Ovary (tissue), 9 donors: ENCODE data around the gene NCAPH2. TPM values are rescaled to one million over a fixed set of nuclear protein-coding genes. Genes with fewer than 3 reads are reported as not detected.
A peak's percentile ranks its signal among the peaks of the same experiment; 100 is the strongest.

Experiments
- DNase-seq, 5 donors: peaks; one replicate each; pipeline ENCODE4 v3.0.0-alpha.2; 2019 to 2020
- H3K27ac ChIP-seq, 2 donors: fragments of 200-600 bp; one replicate each; pipeline versions ENCODE4 v1.5.1 to v1.8.0; 2019 to 2022
- H3K27me3 ChIP-seq: fragments of 200-600 bp; one replicate; pipeline ENCODE4 v1.8.0; 2022
- H3K36me3 ChIP-seq: fragments of 200-600 bp; sonication (generic); one replicate; pipeline ENCODE4 v1.5.1; 2019
- H3K4me1 ChIP-seq: one replicate; pipeline ENCODE4 v1.8.1; 2013; ENCODE audit warnings: mild to moderate bottlenecking, moderate library complexity; ENCODE audit not compliant: insufficient read depth
- H3K4me3 ChIP-seq: fragments of 200-600 bp; sonication (generic); one replicate; pipeline ENCODE4 v1.5.1; 2017
- H3K9me3 ChIP-seq, 2 donors: fragments of 200-600 bp in 1 of 2; sonication (generic) in 1 of 2; one replicate each; pipeline versions ENCODE4 v1.5.1 to v1.8.1; 2013 to 2019; ENCODE audit warnings: mild to moderate bottlenecking in 1 of 2, moderate library complexity in 1 of 2
- EP300 ChIP-seq: sonication (generic); formaldehyde crosslinking; IDR thresholded peaks from one replicate; pipeline ENCODE4 v1.6.1; 2017; ENCODE audit warnings: antibody characterized with exemption
- POLR2A ChIP-seq: fragments of 450-650 bp; IDR thresholded peaks from one replicate; pipeline ENCODE4 v1.6.1; 2017; ENCODE audit warnings: antibody characterized with exemption, mild to moderate bottlenecking, moderate library complexity
- WGBS, 3 donors: extraction: QIAGEN DNeasy Blood & Tissue Kit in 1 of 3; methylation state at CpG; one replicate each; pipeline versions ENCODE4 v1.1.5 to v1.1.7; 2013 to 2017; 5-methylcytosine and 5-hydroxymethylcytosine counted together
- intact Hi-C, 4 donors: fragments of 100-400 bp; cut with DNase I; formaldehyde crosslinking; loops; one replicate each; pipeline versions ENCODE4 v1.11.0 to v1.15.1; 2022 to 2023
- polyA plus RNA-seq, 2 donors: library from polyadenylated mRNA; stranded (reverse); fragments of 200-250 nt in 1 of 2; fragments of 350-450 nt in 1 of 2; fragmentation: Illumina TruSeq in 1 of 2; extraction: RNeasy Lipid Tissue Mini Kit (QIAGEN cat#74804) in 1 of 2; gene quantifications; one replicate each; pipeline ENCODE4 v1.2.3, GENCODE V29; 2013 to 2014
- total RNA-seq, 7 donors: library from RNA; depleted of rRNA in 2 of 7; stranded (reverse); fragments of >200 nt in 2 of 7; fragmentation: NEBNext Ultra II Directional in 3 of 7; extraction: Animal tissue kit (Norgen Biotek cat#: 25700) in 3 of 7; gene quantifications; one replicate each; pipeline versions ENCODE4 v1.1.0 to v1.2.4, GENCODE V29; 2016 to 2023
- TF ChIP-seq, protein P1 (sequence below), 3 donors: fragments of 450-650 bp in 2 of 3; fragments of 200-600 bp in 1 of 3; IDR thresholded peaks; one replicate each; pipeline versions ENCODE4 v1.5.1 to v1.8.0; 2016 to 2022; ENCODE audit warnings: antibody characterized with exemption in 3 of 3, mild to moderate bottlenecking in 1 of 3
- donor health status: DM: no; HTN: no; CAD: no; lungs with moderate emphysema.
- donor health status: DM: no; HTN: no; CAD: no.
- donor health status: Bipolar disorder and iron deficiency.
- donor health status: DM: yes; HTN: yes; CAD: no.
- donor health status: DM: no; HTN: no; CAD: no.
- donor health status: DM: yes; HTN: yes; CAD: no.

The NCAPH2 gene
- total and polyA plus RNA-seq, 9 donors, result 11.5 to 61.5 (median 49.0) TPM

DNA sequence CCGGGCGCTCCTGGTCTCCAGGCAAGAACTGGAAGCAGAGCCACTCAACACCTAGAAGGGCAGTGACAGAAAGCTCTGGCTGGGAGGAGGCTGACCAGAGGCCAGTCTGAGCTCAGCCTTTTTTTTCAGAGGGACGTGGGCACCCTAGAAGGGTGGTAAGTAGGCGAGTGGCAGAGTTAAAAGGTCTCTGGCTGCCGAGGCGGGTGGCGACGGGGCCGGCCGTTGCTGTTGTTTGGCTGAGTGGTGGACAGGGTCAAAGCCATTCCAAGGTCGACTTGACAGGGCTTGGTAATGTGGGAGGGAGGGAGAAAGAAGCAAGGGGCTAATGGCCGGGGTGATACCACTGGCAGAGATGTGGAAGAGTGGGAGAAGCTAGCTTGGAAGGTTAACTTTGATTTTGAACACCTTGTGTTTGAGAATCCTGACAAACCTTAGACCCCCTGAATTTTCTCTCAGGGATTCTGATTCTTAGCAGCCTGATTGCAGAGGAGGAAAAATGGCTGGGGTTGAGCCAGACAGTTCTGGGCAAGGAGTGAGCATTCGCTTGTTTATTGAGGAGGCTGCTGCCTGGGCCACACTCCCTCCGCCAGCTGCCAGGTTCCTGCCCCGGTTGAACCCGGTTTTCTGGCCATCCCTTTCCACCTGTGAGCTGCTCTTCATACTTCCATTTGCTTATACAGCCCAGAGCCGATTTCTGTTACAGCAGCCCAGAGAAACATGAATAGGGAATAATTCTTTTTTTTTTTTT lies 55.6 kb downstream of the NCAPH2 start:
- intact Hi-C loops, result no loop called here
- peaks cover 5% of the 10 kb centered on the region for H3K4me1 ChIP-seq
- no peak for DNase-seq
- H3K4me3 ChIP-seq, result peak overlapping the region; percentile 29
- no peaks in the 10 kb centered on the region for H3K9me3 ChIP-seq
- TF ChIP-seq POLR2A (no peak), EP300 (no peak)
- TF ChIP-seq, protein P1, sequence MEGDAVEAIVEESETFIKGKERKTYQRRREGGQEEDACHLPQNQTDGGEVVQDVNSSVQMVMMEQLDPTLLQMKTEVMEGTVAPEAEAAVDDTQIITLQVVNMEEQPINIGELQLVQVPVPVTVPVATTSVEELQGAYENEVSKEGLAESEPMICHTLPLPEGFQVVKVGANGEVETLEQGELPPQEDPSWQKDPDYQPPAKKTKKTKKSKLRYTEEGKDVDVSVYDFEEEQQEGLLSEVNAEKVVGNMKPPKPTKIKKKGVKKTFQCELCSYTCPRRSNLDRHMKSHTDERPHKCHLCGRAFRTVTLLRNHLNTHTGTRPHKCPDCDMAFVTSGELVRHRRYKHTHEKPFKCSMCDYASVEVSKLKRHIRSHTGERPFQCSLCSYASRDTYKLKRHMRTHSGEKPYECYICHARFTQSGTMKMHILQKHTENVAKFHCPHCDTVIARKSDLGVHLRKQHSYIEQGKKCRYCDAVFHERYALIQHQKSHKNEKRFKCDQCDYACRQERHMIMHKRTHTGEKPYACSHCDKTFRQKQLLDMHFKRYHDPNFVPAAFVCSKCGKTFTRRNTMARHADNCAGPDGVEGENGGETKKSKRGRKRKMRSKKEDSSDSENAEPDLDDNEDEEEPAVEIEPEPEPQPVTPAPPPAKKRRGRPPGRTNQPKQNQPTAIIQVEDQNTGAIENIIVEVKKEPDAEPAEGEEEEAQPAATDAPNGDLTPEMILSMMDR (IDR thresholded peaks at IDR 0.05), result no peak
- 10 to 17% (median 13%) methylated on average over 17 of the region's 17 CpGs for WGBS, 3 donors
- H3K27me3 ChIP-seq, result no peaks in the 10 kb centered on the region
- no peaks in the 10 kb centered on the region for H3K36me3 ChIP-seq
- no peak overlapping the region for H3K27ac ChIP-seq

DNA sequence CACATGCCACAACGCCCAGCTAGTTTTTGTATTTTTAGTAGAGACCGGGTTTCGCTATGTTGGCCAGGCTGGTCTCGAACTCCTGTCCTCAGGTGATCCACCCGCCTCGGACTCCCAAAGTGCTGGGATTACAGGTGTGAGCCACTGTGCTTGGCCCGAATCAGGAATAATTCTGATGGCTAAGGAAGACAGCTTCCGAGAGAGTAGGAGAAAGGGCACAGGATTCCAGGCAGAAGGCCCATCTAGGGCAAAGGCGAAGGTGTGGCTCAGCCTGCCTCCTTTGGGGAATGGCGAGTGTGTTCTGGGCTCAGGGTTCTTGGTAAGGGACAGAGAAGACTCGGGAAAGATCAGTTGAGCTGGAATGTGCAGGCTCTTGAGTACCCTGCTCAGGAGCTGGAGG lies 56.3 kb downstream of the NCAPH2 start:
- no peak overlapping the region for H3K27ac ChIP-seq
- intact Hi-C loops, result no loop called here
- 75 to 88% (median 87%) methylated on average over 11 of the region's 11 CpGs for WGBS, 3 donors
- H3K4me3 ChIP-seq, result no peak overlapping the region
- no peak for TF ChIP-seq POLR2A
- TF ChIP-seq, protein P1 (IDR thresholded peaks at IDR 0.05), result no peak
- TF ChIP-seq EP300, result no peak
- no peak for DNase-seq
- H3K9me3 ChIP-seq, result no peaks in the 10 kb centered on the region
- H3K27me3 ChIP-seq, result no peaks in the 10 kb centered on the region
- H3K4me1 ChIP-seq, result peaks cover 5% of the 10 kb centered on the region
- no peaks in the 10 kb centered on the region for H3K36me3 ChIP-seq

DNA sequence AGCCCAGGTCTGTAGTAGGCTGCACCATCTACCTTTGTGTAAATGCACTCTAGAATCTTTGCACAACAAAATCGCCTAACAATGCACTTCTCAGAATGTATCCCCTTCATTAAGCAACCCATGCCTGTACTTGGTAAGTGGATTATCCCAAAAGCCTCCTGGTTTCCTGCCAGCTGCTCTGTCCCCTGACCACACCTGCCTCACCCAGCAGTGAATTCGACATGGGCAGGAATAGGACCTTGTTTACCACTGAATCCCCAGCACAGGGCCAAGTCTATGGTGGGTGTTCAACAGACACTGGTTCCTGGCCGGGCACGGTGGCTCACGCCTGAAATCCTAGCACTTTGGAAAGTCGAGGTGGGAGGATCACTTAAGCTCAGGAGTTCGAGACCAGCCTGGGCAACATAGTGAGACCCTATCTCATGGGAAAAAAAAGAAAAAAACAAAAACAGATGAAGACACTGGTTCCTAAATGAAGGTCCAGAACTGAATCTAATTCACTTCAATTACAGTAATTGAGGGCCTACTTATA lies 59.8 kb downstream of the NCAPH2 start:
- H3K27me3 ChIP-seq, result no peaks in the 10 kb centered on the region
- TF ChIP-seq EP300 (no peak), POLR2A (no peak)
- TF ChIP-seq, protein P1 (IDR thresholded peaks at IDR 0.05), result no peak
- DNase-seq, result no peak
- intact Hi-C loops, result no loop called here
- H3K4me3 ChIP-seq, result no peak overlapping the region
- no peak overlapping the region for H3K27ac ChIP-seq
- H3K9me3 ChIP-seq, result no peaks in the 10 kb centered on the region
- H3K4me1 ChIP-seq, result peaks cover 4% of the 10 kb centered on the region
- no peaks in the 10 kb centered on the region for H3K36me3 ChIP-seq
- 86 to 87% (median 87%) methylated on average over 7 of the region's 7 CpGs for whole genome bisulfite sequencing, 3 donors

DNA sequence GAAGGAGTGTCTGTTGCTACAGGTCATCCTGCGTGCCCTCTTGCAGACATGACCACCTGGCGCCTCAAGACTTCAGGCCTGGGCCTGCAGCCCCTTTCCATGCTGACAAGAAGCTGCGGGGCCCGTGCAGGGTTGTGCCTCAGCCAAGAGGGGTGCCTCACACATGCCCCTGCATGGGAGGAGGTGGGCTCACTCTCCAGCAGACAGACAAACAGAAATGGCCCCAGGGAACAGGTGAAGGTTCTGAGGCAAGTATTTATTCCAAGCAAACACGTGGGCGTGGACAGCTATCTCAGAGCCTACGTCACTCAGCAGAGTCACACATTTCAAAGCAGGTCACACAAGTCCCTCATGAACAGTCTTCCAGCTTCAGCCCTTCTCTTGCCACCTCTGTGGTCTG lies 60.6 kb downstream of the NCAPH2 start:
- H3K4me1 ChIP-seq, result no peaks in the 10 kb centered on the region
- H3K27me3 ChIP-seq, result no peaks in the 10 kb centered on the region
- WGBS, 3 donors, result 70 to 80% (median 74%) methylated on average over 7 of the region's 7 CpGs
- no peaks in the 10 kb centered on the region for H3K9me3 ChIP-seq
- TF ChIP-seq EP300 (no peak), POLR2A (no peak)
- TF ChIP-seq, protein P1 (IDR thresholded peaks at IDR 0.05), result no peak
- H3K4me3 ChIP-seq, result no peak overlapping the region
- DNase-seq, result no peak
- H3K27ac ChIP-seq, result no peak overlapping the region
- H3K36me3 ChIP-seq, result no peaks in the 10 kb centered on the region
- intact Hi-C loops, result no loop called here
